ENCODE data around the gene ZNF335.
"Not testable (repeated sequence)": the region's sequence is repeated elsewhere in the genome, so short reads cannot be mapped to it uniquely, and the experiment has no call there.

ZNF335 gene

DNA sequence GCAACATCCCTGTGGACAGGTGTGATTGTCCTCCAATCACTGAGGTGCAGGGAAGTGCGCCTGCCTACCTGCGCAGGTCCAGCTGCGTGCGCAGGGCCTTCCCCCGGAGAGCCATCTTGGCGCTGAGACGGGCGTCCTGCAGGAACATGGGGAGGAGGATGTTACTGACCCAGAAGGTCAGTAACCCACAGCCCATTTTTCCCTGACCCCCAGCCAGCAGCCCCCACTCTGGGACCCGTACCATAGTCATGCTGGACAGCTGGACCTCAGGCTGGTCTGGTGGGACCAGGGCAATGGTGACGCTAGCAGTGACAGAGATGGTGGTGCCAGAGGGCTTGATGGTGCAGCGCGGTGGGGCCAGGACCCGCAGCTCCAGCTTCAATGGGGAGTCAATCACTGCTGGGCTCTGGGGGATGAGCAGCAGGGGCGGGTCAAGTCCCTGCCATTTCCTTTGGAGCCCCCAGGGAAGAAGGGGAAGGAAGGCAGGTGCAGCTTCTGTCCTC lies 69.8 kb downstream of the ZNF335 start:
- no peak overlapping the region for H3K4me3 ChIP-seq (ENCODE audit: low read depth, low read length)
- no peak for TF ChIP-seq POLR2A (IDR thresholded peaks at IDR 0.05; ENCODE audit: extremely low read depth, insufficient read length)
- TF ChIP-seq, protein P1, sequence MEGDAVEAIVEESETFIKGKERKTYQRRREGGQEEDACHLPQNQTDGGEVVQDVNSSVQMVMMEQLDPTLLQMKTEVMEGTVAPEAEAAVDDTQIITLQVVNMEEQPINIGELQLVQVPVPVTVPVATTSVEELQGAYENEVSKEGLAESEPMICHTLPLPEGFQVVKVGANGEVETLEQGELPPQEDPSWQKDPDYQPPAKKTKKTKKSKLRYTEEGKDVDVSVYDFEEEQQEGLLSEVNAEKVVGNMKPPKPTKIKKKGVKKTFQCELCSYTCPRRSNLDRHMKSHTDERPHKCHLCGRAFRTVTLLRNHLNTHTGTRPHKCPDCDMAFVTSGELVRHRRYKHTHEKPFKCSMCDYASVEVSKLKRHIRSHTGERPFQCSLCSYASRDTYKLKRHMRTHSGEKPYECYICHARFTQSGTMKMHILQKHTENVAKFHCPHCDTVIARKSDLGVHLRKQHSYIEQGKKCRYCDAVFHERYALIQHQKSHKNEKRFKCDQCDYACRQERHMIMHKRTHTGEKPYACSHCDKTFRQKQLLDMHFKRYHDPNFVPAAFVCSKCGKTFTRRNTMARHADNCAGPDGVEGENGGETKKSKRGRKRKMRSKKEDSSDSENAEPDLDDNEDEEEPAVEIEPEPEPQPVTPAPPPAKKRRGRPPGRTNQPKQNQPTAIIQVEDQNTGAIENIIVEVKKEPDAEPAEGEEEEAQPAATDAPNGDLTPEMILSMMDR (IDR thresholded peaks at IDR 0.05; ENCODE audit: low read depth, low read length) = no peak
- TF ChIP-seq, protein P2, sequence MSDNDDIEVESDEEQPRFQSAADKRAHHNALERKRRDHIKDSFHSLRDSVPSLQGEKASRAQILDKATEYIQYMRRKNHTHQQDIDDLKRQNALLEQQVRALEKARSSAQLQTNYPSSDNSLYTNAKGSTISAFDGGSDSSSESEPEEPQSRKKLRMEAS (IDR thresholded peaks at IDR 0.05; ENCODE audit: low read depth, low read length) = no peak
- TF ChIP-seq MYC (IDR thresholded peaks at IDR 0.05; ENCODE audit: low read depth, low read length) = no peak
- no peak for DNase-seq (ENCODE audit: low read depth)

DNA sequence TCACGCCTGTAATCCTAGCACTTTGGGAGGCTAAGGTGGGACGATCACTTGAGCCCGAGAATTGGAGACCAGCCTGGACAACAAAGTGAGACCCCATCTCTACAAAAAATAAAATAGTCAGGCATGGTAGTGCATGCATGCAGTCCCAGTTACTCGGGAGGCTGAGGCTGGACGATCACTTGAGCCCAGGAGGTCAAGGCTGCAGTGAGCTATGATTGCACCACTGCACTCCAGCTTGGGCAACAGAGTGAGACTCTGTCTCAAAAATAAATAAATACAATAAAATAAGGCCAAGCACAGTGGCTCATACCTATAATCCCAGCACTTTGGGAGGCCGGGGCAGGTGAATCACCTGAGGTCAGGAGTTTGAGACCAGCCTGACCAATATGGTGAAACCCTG lies 70.7 kb downstream of the ZNF335 start:
- H3K4me3 ChIP-seq (ENCODE audit: low read depth, low read length); DNase-seq (ENCODE audit: low read depth): not testable (repeated sequence)

DNA sequence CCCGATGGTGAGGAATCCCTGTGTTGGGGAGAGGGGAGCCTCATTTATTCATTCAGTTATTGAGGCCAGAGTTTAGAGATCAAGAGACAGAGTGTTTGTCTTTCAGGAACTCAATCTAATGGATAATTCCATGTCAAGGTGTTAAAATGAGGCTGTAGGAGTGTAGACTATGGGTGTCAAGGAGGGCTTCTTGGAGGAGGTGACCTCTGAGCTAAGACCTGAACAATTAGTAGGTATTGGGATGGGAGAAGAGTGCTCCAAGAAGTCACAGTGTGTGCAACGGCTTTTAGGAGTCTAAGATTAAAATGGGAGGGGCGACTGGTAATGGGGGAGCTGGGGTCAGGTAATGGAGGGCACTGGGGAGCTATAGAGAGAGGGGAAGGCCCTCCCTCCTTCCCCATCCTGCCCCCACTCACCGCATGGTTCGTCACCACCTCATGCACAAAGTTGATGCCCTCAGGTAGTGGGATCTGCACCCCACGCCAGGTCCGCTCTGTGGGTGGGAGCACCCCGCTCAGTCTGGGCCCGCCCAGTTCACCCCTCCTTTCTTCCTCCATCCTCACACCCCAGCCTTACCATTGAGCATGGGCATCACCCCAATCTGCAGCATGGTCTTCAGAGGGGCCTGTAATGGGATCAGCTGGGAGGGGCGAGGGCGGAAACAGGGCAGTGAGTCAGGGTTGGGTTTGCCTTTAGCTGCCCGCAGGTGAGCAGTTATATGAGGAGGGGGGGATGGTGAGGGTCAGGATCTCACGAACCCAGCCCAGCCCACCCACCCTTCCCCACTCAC lies 72.8 kb downstream of the ZNF335 start:
- no peak overlapping the region for H3K4me3 ChIP-seq (ENCODE audit: low read depth, low read length)
- DNase-seq (ENCODE audit: low read depth) = no peak
- TF ChIP-seq POLR2A (IDR thresholded peaks at IDR 0.05; ENCODE audit: extremely low read depth, insufficient read length) (no peak), MYC (IDR thresholded peaks at IDR 0.05; ENCODE audit: low read depth, low read length) (no peak)
- TF ChIP-seq, protein P1 (IDR thresholded peaks at IDR 0.05; ENCODE audit: low read depth, low read length) = no peak
- TF ChIP-seq, protein P2 (IDR thresholded peaks at IDR 0.05; ENCODE audit: low read depth, low read length) = no peak

Data from NB4 (cell line).